ENCODE data around the gene DDX55.
"Not testable (repeated sequence)": the region's sequence is repeated elsewhere in the genome, so short reads cannot be mapped to it uniquely, and the experiment has no call there.

GRCh38 chr12:123554843-123555242 lies 47.1 kb upstream of the DDX55 start:
- not testable (repeated sequence) for TF ChIP-seq POLR2AphosphoS5 (IDR thresholded peaks at IDR 0.05); REST (IDR thresholded peaks at IDR 0.05; ENCODE audit: borderline replicate concordance); CTCF (IDR thresholded peaks at IDR 0.05; ENCODE audit: poor library complexity, severe bottlenecking)
